ENCODE measurements around the gene HS3ST2.

HS3ST2 gene

DNA sequence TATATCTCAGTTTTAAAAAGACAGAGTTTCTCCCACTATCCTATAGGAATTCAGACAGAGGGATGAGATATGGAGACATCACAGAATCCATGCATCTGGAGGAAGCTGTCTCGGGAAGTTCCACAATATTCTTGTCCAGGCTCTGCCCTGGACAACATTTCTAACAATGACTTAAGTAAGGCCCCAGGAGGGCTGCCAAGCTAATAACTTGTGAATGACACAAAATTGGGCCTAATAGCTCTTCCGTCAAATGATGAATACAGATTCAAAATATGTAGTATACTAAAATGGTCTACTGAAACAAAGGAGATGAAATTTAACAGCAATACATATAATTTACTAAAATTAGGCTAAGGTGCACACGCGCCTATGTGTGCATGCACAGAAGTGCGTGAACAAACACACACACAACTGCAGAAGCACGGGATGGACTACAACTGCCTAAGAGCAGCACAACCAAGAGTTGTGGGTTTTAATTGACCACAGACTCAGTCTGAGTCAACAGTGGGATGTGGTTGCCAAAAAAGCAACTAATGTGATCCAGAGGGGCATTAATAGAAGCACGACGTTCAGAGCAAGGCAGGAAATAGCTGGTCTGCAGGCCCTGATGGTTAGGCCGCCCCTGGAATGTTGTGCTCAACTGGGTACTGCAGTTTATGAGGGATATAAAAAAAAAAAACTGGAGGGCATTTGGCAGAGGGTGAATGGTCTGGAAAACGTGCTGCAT lies 26.3 kb upstream of the HS3ST2 start:
- Histone ChIP-seq H3K36me3 (ENCODE audit: insufficient read depth, low read length) (no peaks in the 10 kb centered on the region), H3K4me1 (ENCODE audit: insufficient read depth, low read length) (no peaks in the 10 kb centered on the region), H3K4me3 (ENCODE audit: low read length) (no peak overlapping the region), H3K27me3 (ENCODE audit: insufficient read depth, low read length) (peaks cover 3% of the 10 kb centered on the region), H3K9me3 (ENCODE audit: low read length) (no peaks in the 10 kb centered on the region), H2AFZ (ENCODE audit: low read depth, low read length) (no peak overlapping the region)

DNA sequence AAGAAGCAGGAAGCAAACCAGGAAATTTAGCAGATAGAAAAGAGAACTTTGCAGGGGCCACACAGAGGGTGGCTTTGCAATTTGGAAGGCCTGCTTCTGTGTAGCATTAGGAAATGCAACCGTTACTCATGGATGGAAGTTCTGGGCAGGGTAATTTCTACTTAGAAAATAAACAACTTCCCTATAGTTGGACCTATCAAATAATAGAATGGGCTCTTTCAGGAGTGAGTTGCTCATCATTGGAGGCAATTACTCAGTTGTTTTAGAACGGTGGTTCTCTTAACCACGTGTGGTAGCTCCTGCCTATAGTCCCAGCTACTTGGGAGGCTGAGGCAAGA lies 25.8 kb upstream of the HS3ST2 start:
- no peaks in the 10 kb centered on the region for H3K36me3 ChIP-seq (ENCODE audit: insufficient read depth, low read length)
- no peaks in the 10 kb centered on the region for H3K9me3 ChIP-seq (ENCODE audit: low read length)
- no peak overlapping the region for H2AFZ ChIP-seq (ENCODE audit: low read depth, low read length)
- H3K27me3 ChIP-seq (ENCODE audit: insufficient read depth, low read length), result peaks cover 3% of the 10 kb centered on the region
- no peak overlapping the region for H3K4me3 ChIP-seq (ENCODE audit: low read length)
- no peaks in the 10 kb centered on the region for H3K4me1 ChIP-seq (ENCODE audit: insufficient read depth, low read length)

DNA sequence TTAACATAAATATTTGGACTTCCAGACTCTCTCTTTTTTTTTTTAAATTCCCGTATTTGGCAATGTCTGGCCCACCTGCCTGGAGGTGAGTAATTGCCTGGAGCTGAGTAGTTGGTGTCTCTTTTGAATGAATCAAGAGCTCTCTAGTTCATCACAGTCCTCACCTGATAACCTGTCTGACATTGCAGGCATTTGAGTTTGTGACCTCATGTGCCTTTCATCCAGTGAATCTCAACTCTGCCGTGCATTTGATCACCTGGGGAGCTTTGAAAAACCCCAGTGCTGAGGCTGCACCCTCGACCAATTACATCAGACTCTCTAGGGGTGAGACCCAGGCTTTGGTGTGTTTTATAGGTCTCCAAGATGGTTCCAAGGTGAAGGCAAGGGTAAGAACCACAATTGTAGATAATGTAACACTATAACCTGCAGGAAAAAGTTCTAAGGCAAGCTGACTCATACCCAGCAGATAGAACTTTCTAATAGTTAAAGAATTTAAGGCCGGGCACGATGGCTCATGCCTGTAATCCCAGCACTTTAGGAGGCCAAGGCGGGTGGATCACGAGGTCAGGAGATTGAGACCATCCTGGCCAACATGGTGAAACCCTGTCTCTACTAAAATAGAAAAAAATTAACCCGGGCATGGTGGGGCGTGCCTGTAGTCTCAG lies 24.5 kb upstream of the HS3ST2 start:
- Histone ChIP-seq H3K9me3 (ENCODE audit: low read length) (no peaks in the 10 kb centered on the region), H3K4me1 (ENCODE audit: insufficient read depth, low read length) (no peaks in the 10 kb centered on the region), H3K36me3 (ENCODE audit: insufficient read depth, low read length) (no peaks in the 10 kb centered on the region), H3K4me3 (ENCODE audit: low read length) (no peak overlapping the region), H3K27me3 (ENCODE audit: insufficient read depth, low read length) (peaks cover 3% of the 10 kb centered on the region), H2AFZ (ENCODE audit: low read depth, low read length) (no peak overlapping the region)

DNA sequence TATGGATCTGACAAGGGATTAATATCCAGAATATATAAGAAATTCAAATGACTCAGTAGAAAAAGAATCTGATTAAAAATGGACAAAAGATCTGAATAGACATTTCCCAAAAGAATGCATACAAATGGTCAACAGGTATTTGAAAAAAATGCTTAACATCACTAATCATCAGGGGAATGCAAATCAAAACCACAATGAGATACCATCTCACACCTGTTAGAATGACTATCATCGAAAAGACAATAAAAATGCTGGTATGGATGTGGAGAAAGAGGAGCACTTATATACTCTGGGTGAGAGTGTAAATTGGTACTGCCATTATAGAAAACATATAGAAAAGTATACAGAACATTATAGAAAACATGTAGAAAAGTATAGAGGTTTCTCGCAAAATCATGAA lies 16.4 kb upstream of the HS3ST2 start:
- Histone ChIP-seq H2AFZ (ENCODE audit: low read depth, low read length) (no peak overlapping the region), H3K4me1 (ENCODE audit: insufficient read depth, low read length) (no peaks in the 10 kb centered on the region), H3K36me3 (ENCODE audit: insufficient read depth, low read length) (no peaks in the 10 kb centered on the region), H3K4me3 (ENCODE audit: low read length) (no peak overlapping the region), H3K27me3 (ENCODE audit: insufficient read depth, low read length) (no peaks in the 10 kb centered on the region), H3K9me3 (ENCODE audit: low read length) (no peaks in the 10 kb centered on the region)

DNA sequence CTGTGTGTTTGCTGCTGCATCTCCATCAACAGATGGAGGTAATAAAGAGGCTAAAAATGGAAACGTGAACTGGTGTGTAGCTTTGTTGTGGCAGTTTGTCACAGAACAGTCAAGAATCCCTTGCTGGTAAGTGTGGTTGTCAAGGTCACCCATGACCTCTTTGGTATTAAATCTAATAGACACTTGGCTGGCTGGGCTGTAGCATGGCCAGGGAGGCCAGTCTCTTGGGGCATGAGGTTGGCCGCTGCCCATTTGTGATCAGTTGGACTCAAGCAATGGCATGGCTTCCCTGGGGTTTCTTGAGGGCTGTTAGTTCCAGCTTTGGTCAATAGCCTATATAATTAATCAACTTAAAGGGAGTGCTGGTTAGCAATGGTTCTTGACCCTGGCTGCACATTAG lies 14.8 kb upstream of the HS3ST2 start:
- H3K9me3 ChIP-seq (ENCODE audit: low read length), result no peaks in the 10 kb centered on the region
- H2AFZ ChIP-seq (ENCODE audit: low read depth, low read length), result no peak overlapping the region
- H3K4me3 ChIP-seq (ENCODE audit: low read length), result no peak overlapping the region
- no peaks in the 10 kb centered on the region for H3K36me3 ChIP-seq (ENCODE audit: insufficient read depth, low read length)
- no peaks in the 10 kb centered on the region for H3K4me1 ChIP-seq (ENCODE audit: insufficient read depth, low read length)
- no peaks in the 10 kb centered on the region for H3K27me3 ChIP-seq (ENCODE audit: insufficient read depth, low read length)

DNA sequence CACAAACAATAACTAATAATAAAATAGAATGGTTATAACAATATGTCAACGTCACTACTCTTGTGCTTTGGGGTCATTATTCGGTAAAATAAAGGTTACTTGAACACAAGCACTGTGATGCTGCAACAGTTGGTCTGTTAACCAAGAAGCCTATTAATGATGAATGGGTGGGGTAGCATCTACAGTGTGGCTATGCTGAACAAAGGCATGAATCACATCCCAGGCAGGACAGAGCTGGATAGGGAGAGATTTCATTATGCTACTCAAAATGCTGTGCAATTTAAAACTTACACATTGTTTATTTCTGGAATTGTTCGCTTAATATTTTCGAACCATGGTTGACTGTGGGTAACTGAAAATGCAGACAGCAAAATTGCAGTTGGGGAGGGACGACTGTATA lies 9.1 kb upstream of the HS3ST2 start:
- Histone ChIP-seq H2AFZ (ENCODE audit: low read depth, low read length) (no peak overlapping the region), H3K36me3 (ENCODE audit: insufficient read depth, low read length) (no peaks in the 10 kb centered on the region), H3K4me3 (ENCODE audit: low read length) (no peak overlapping the region), H3K9me3 (ENCODE audit: low read length) (no peaks in the 10 kb centered on the region), H3K4me1 (ENCODE audit: insufficient read depth, low read length) (no peaks in the 10 kb centered on the region), H3K27me3 (ENCODE audit: insufficient read depth, low read length) (no peaks in the 10 kb centered on the region)

DNA sequence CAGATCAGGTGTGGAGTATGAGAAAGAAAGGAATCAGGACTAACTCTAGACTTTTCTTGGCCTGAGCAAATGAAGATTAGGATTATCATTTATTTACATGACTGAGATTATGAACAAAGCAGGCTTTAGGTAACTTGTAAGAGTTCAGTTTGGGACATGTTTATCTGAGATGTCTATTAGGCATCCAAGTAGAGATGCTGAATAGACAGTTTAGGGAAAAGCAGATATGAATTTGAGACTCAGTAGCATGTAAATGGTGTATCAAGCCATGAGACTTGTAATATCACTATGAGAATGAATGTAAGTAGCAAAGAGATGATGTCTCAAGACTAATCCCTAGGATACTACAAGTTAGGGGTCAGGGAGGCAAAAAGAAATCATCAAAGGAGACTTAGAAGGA lies 8.6 kb upstream of the HS3ST2 start:
- Histone ChIP-seq H3K4me1 (ENCODE audit: insufficient read depth, low read length) (no peaks in the 10 kb centered on the region), H2AFZ (ENCODE audit: low read depth, low read length) (no peak overlapping the region), H3K27me3 (ENCODE audit: insufficient read depth, low read length) (no peaks in the 10 kb centered on the region), H3K9me3 (ENCODE audit: low read length) (no peaks in the 10 kb centered on the region), H3K36me3 (ENCODE audit: insufficient read depth, low read length) (no peaks in the 10 kb centered on the region), H3K4me3 (ENCODE audit: low read length) (no peak overlapping the region)

DNA sequence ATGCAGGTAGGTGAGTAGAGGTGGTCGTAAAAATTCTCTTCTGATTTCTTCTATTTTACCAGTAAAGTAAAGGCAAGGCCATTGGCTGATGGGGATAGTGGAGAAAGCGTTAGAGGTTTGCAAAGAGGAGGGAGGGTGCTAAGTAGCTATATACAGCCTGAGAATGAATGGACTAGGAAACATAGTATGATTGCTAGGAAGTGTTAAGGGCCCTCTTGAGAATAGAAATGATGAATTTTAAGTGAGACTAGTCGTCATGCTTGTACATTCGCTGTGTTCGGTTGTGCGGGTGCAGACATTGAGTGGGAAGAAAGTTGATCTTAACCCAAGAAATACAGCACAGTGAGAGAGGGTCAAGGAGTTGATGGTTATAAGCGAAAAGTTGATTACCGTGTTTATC lies 7.2 kb upstream of the HS3ST2 start:
- Histone ChIP-seq H3K9me3 (ENCODE audit: low read length) (no peaks in the 10 kb centered on the region), H3K4me1 (ENCODE audit: insufficient read depth, low read length) (no peaks in the 10 kb centered on the region), H3K27me3 (ENCODE audit: insufficient read depth, low read length) (no peaks in the 10 kb centered on the region), H3K36me3 (ENCODE audit: insufficient read depth, low read length) (no peaks in the 10 kb centered on the region), H2AFZ (ENCODE audit: low read depth, low read length) (no peak overlapping the region), H3K4me3 (ENCODE audit: low read length) (no peak overlapping the region)

DNA sequence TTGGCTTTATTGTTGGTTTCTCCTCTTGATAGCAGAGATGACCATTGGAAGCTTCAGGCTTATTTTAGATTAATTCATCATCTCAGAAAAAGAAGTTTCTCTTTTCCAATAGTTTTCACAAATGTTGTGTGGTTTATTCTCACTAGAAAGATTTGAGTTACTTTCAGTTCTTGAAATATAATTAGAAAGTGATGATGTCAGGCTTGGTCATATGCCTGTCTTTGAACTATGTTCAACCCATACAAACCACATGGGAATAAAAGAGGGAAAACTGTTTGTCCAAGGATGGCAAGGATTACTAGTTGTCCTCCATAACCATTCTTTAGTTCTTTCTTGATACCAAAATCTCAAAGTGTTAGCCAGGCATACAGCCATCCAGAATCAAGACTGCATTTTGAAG lies 3.7 kb upstream of the HS3ST2 start:
- H3K4me1 ChIP-seq (ENCODE audit: insufficient read depth, low read length), result peaks cover 8% of the 10 kb centered on the region
- no peak overlapping the region for H2AFZ ChIP-seq (ENCODE audit: low read depth, low read length)
- H3K9me3 ChIP-seq (ENCODE audit: low read length), result no peaks in the 10 kb centered on the region
- no peaks in the 10 kb centered on the region for H3K36me3 ChIP-seq (ENCODE audit: insufficient read depth, low read length)
- H3K4me3 ChIP-seq (ENCODE audit: low read length), result no peak overlapping the region
- H3K27me3 ChIP-seq (ENCODE audit: insufficient read depth, low read length), result peaks cover 23% of the 10 kb centered on the region

DNA sequence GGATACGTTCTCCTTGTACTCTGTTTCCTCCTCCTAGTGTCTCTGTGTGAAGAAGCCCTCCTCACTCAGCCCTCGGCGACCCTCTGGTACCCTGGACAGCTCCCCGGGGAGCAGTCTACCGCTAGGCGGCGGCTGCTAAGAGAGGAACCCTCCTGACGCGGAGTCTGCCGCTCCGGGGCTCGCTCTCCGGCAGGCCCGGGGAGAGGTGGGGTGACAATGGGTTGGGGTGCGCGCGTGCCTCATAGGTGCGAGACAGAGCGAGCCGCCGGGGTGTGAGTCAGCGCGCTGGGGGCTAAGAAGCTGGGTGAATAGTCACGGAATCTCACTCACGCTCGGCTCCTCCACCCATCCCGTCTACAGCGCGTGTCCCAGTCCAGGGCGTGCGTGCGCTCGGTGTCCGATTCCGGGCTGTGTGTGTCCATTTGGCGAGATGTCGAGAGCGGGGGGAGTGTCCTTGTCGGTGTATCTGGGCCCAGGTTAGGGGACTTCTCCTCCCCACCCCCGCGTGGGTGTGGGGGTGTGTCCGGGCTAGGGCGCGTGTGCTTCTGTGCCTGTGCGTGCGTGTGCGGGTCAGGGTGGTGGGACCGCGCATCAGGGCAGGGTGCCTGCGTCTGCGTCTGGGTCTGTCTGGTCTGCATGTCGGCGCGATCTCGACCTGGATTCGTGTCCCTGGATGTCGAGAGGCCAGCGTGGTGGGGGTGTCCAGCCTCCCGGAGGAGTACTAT lies 577 bp upstream of the HS3ST2 start:
- H2AFZ ChIP-seq (ENCODE audit: low read depth, low read length), result peak overlapping the region; percentile 27
- peaks cover 45% of the 10 kb centered on the region for H3K27me3 ChIP-seq (ENCODE audit: insufficient read depth, low read length)
- H3K36me3 ChIP-seq (ENCODE audit: insufficient read depth, low read length), result no peaks in the 10 kb centered on the region
- H3K4me1 ChIP-seq (ENCODE audit: insufficient read depth, low read length), result peaks cover 8% of the 10 kb centered on the region
- peak overlapping the region; percentile 5 for H3K4me3 ChIP-seq (ENCODE audit: low read length)
- no peaks in the 10 kb centered on the region for H3K9me3 ChIP-seq (ENCODE audit: low read length)

DNA sequence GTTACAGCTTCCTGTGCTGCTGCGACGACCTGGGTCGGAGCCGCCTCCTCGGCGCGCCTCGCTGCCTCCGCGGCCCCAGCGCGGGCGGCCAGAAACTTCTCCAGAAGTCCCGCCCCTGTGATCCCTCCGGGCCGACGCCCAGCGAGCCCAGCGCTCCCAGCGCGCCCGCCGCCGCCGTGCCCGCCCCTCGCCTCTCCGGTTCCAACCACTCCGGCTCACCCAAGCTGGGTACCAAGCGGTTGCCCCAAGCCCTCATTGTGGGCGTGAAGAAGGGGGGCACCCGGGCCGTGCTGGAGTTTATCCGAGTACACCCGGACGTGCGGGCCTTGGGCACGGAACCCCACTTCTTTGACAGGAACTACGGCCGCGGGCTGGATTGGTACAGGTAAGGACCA lies 746 bp downstream of the HS3ST2 start:
- Histone ChIP-seq H3K9me3 (ENCODE audit: low read length) (no peaks in the 10 kb centered on the region), H3K4me1 (ENCODE audit: insufficient read depth, low read length) (peaks cover 8% of the 10 kb centered on the region), H2AFZ (ENCODE audit: low read depth, low read length) (no peak overlapping the region), H3K36me3 (ENCODE audit: insufficient read depth, low read length) (no peaks in the 10 kb centered on the region), H3K4me3 (ENCODE audit: low read length) (no peak overlapping the region), H3K27me3 (ENCODE audit: insufficient read depth, low read length) (peaks cover 45% of the 10 kb centered on the region)

DNA sequence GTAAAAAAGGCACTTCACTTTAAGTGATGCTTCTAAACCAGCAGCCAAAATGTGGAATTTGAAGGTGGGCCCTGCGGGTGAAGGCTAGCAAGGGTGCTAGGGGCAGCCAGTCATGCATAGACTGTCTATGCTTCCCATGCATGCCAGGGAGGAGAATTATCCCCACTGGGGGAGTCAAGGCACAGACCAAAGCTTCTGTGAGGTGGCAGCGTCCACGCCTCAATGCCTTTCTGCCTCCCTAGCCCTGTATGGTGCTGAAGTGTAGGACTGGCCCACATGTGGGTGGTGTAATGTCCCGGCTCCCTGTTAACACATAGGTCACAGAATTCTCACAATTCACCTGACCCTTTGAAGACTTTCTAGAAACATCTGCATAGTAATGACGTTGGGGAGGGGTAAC lies 1.9 kb downstream of the HS3ST2 start:
- H3K9me3 ChIP-seq (ENCODE audit: low read length), result no peaks in the 10 kb centered on the region
- H2AFZ ChIP-seq (ENCODE audit: low read depth, low read length), result no peak overlapping the region
- peaks cover 8% of the 10 kb centered on the region for H3K4me1 ChIP-seq (ENCODE audit: insufficient read depth, low read length)
- no peak overlapping the region for H3K4me3 ChIP-seq (ENCODE audit: low read length)
- H3K36me3 ChIP-seq (ENCODE audit: insufficient read depth, low read length), result no peaks in the 10 kb centered on the region
- H3K27me3 ChIP-seq (ENCODE audit: insufficient read depth, low read length), result peaks cover 45% of the 10 kb centered on the region

DNA sequence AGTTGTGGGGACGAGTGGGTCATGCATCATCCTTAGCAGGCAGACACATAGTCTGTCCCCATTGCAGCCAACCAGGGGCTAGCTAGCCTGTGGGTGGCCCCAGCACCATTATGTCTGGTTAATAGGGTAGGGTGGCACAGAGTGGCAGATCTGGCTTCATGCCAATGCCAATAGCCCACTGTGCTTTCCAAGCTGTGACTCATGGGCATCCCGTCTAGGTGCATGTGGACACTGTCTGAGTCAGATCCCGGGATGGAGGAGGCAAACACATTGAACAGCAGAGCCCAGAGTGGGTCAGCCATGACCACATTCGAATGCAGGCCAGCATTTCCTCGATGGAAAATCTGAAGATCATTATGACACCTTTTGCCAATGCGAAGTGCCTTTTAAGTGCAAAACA lies 2.5 kb downstream of the HS3ST2 start:
- H2AFZ ChIP-seq (ENCODE audit: low read depth, low read length), result no peak overlapping the region
- peaks cover 45% of the 10 kb centered on the region for H3K27me3 ChIP-seq (ENCODE audit: insufficient read depth, low read length)
- H3K4me3 ChIP-seq (ENCODE audit: low read length), result no peak overlapping the region
- H3K36me3 ChIP-seq (ENCODE audit: insufficient read depth, low read length), result no peaks in the 10 kb centered on the region
- H3K4me1 ChIP-seq (ENCODE audit: insufficient read depth, low read length), result peaks cover 8% of the 10 kb centered on the region
- H3K9me3 ChIP-seq (ENCODE audit: low read length), result no peaks in the 10 kb centered on the region

Data from neuron (in vitro differentiated cells).